HepG2 (cell line): ENCODE results near the gene DAAM2. TPM values are rescaled to one million over a fixed set of nuclear protein-coding genes. Genes with fewer than 3 reads are reported as not detected.

ENCODE experiments used
- ATAC-seq: fragments of 200-7000 bp; cut with Tn5 transposase; 3 replicates; pipeline ENCODE4 v1.9.1; 2020; ENCODE audit warnings: mild to moderate bottlenecking, moderate library complexity
- BruUV-seq: library from RNA; stranded (reverse); fragments of 400-500 nt; replicated peaks from 2 replicates; lab custom pipeline; 2021; lab: Mats Ljungman, UMichigan
- CTCF ChIA-PET: fragments of 300-600 bp; formaldehyde crosslinking; extraction: SDS; loops from one replicate; lab custom pipeline; 2021; ENCODE audit warnings: low total read pairs, inconsistent platforms, low intra/inter-chr PET ratio; lab: Yijun Ruan, JAX
- POLR2A ChIA-PET: fragments of 350-600 bp; sonication (Branson Sonifier 250); formaldehyde crosslinking; loops from one replicate; lab custom pipeline; 2020; ENCODE audit warnings: antibody characterized with exemption, inconsistent platforms; lab: Yijun Ruan, JAX
- DNase-seq: peaks from one replicate; pipeline ENCODE4 v3.0.0-alpha.2; 2015; ENCODE audit warnings: low spot score
- FAIRE-seq: peaks from 3 replicates; lab custom pipeline; 2011; peaks lifted over from hg19 to GRCh38; lab: Jason Lieb, UNC
- H2AFZ ChIP-seq: one replicate; pipeline ENCODE4 v1.6.1; 2011; ENCODE audit warnings: low read length, inconsistent platforms
- H3K27ac ChIP-seq: fragments of 300-600 bp; 3 replicates; pipeline ENCODE4 v1.8.0; 2011; ENCODE audit warnings: mixed run types, mild to moderate bottlenecking, mixed read lengths, low read length, inconsistent platforms; ENCODE audit not compliant: insufficient read depth; ENCODE audit errors: extremely low read length
- H3K27me3 ChIP-seq, 2 experiments: fragments of 200-600 bp in 1 of 2; 2 replicates in 1 of 2; 3 replicates in 1 of 2; pipeline versions ENCODE4 v1.6.0 to v1.8.0; 2011; ENCODE audit warnings: low read length in 2 of 2, mild to moderate bottlenecking in 2 of 2, moderate library complexity in 2 of 2, inconsistent platforms in 1 of 2; ENCODE audit not compliant: insufficient read depth in 2 of 2, control insufficient read depth in 1 of 2
- H3K36me3 ChIP-seq, 2 experiments: fragments of 200-600 bp in 1 of 2; replicated peaks in 1 of 2; 2 replicates in 1 of 2; 3 replicates in 1 of 2; pipeline versions ENCODE4 v1.5.1 to v1.8.0; 2011; ENCODE audit warnings: low read length in 2 of 2, inconsistent platforms in 1 of 2; ENCODE audit not compliant: insufficient read depth in 2 of 2, control insufficient read depth in 1 of 2
- H3K4me1 ChIP-seq: 2 replicates; pipeline ENCODE4 v1.5.1; 2012; ENCODE audit warnings: low read length, inconsistent platforms; ENCODE audit not compliant: insufficient read depth
- H3K4me2 ChIP-seq: 2 replicates; pipeline ENCODE4 v1.6.0; 2011; ENCODE audit warnings: low read depth, low read length, inconsistent platforms
- H3K4me3 ChIP-seq, 3 experiments: fragments of 200-600 bp in 1 of 3; sonication (generic), shearing (Covaris generic) in 1 of 3; replicated peaks in 1 of 3; 2 replicates each; pipeline ENCODE4 v1.5.1; 2011 to 2016; ENCODE audit warnings: low read length in 3 of 3, inconsistent platforms in 2 of 3, low read depth in 2 of 3, mild to moderate bottlenecking in 2 of 3, control low read depth in 1 of 3, mixed read lengths in 1 of 3; ENCODE audit not compliant: insufficient read depth in 1 of 3
- H3K79me2 ChIP-seq: one replicate; pipeline ENCODE4 v1.6.1; 2011; ENCODE audit warnings: low read length, inconsistent platforms; ENCODE audit not compliant: insufficient read depth
- H3K9ac ChIP-seq: 2 replicates; pipeline ENCODE4 v1.6.0; 2011; ENCODE audit warnings: mild to moderate bottlenecking, low read depth, low read length, inconsistent platforms; ENCODE audit not compliant: insufficient read depth
- H3K9me3 ChIP-seq: 2 replicates; pipeline ENCODE4 v1.5.1; 2012; ENCODE audit warnings: mild to moderate bottlenecking, low read length
- H4K20me1 ChIP-seq: 2 replicates; pipeline ENCODE4 v1.6.0; 2011; ENCODE audit warnings: inconsistent platforms, mild to moderate bottlenecking, low read length, moderate library complexity; ENCODE audit not compliant: insufficient read depth
- ARNT ChIP-seq: fragments of 450-650 bp; IDR thresholded peaks from 2 replicates; pipeline ENCODE4 v1.6.1; 2017
- FOXA3 ChIP-seq: IDR thresholded peaks from 2 replicates; pipeline ENCODE4 v1.6.1; 2016; ENCODE audit warnings: missing genetic modification reagents, missing compliant biosample characterization
- HBP1 ChIP-seq: IDR thresholded peaks from 2 replicates; pipeline ENCODE4 v1.6.1; 2016; ENCODE audit warnings: low read depth, control low read depth
- MNT ChIP-seq: fragments of 450-650 bp; IDR thresholded peaks from 2 replicates; pipeline ENCODE4 v1.6.1; 2016
- PAWR ChIP-seq: sonication (generic); formaldehyde crosslinking; IDR thresholded peaks from 2 replicates; pipeline ENCODE4 v1.4.0; 2020; ENCODE audit warnings: missing genetic modification reagents, mild to moderate bottlenecking, borderline replicate concordance
- SIN3A ChIP-seq: IDR thresholded peaks from 2 replicates; pipeline ENCODE4 v1.6.1; 2011; ENCODE audit warnings: low read depth, mild to moderate bottlenecking, control low read depth, low read length, borderline replicate concordance
- SNAPC4 ChIP-seq: sonication (generic); formaldehyde crosslinking; IDR thresholded peaks from 2 replicates; pipeline ENCODE4 v1.4.0; 2020; ENCODE audit warnings: mild to moderate bottlenecking, missing genetic modification reagents
- SRSF9 ChIP-seq: fragments of 200-400 bp; formaldehyde crosslinking; IDR thresholded peaks from 2 replicates; pipeline ENCODE4 v1.6.1; 2018; ENCODE audit warnings: borderline replicate concordance, mild to moderate bottlenecking, low read depth, low read length; ENCODE audit not compliant: insufficient read depth, poor library complexity, severe bottlenecking
- ZNF337 ChIP-seq: sonication (generic); formaldehyde crosslinking; IDR thresholded peaks from 2 replicates; pipeline ENCODE4 v1.5.1; 2020; ENCODE audit warnings: missing genetic modification reagents, low read depth, mild to moderate bottlenecking, borderline replicate concordance
- ZNF589 ChIP-seq: sonication (generic); formaldehyde crosslinking; conservative IDR thresholded peaks from 2 replicates; pipeline ENCODE4 v1.8.0; 2022; ENCODE audit warnings: mild to moderate bottlenecking, moderate library complexity, missing genetic modification reagents
- ZNF883 ChIP-seq: sonication (generic); formaldehyde crosslinking; IDR thresholded peaks from 2 replicates; pipeline ENCODE4 v1.5.1; 2020; ENCODE audit warnings: mild to moderate bottlenecking, missing genetic modification reagents; ENCODE audit errors: not compliant biosample characterization
- WGBS: methylation state at CpG from one replicate; pipeline ENCODE4 v1.1.6; 2017; ENCODE audit warnings: low lambda C conversion rate; 5-methylcytosine and 5-hydroxymethylcytosine counted together
- in situ Hi-C: cut with HindIII; loops from 2 replicates; pipeline ENCODE4 v1.10.0; 2017; ENCODE audit warnings: low pct_unique_long_range_greater_than_20kb; ENCODE audit not compliant: extremely low pct_ligation_motif_present
- intact Hi-C: fragments of 100-400 bp; cut with micrococcal nuclease; formaldehyde crosslinking; loops from one replicate; pipeline ENCODE4 v1.10.0; 2022; ENCODE audit not compliant: unreplicated experiment
- polyA plus RNA-seq, 8 experiments: library from polyadenylated mRNA; depleted of rRNA in 3 of 8; stranded (reverse) in 7 of 8; unstranded in 1 of 8; fragments of >200 nt; fragmentation: Illumina TruSeq in 4 of 8; extraction: Trizol in 4 of 8; gene quantifications; 2 replicates each; pipeline versions ENCODE4 v1.2.1 to v1.2.3, GENCODE V29; 2011 to 2016; ENCODE audit warnings: low read depth in 4 of 8, missing spikeins in 1 of 8, mixed read lengths in 1 of 8; ENCODE audit not compliant: insufficient read depth in 1 of 8
- total RNA-seq, 5 experiments: library from RNA; depleted of rRNA; stranded (reverse); fragments of >200 nt; fragmentation: Illumina TruSeq; extraction: Trizol; gene quantifications; 2 replicates each; pipeline ENCODE4 v1.2.3, GENCODE V29; 2016; ENCODE audit warnings: low read depth in 1 of 5

The DAAM2 gene
- total and polyA plus RNA-seq, 2 of the 13 experiments (the other 11 are each of a cell fraction or from before 2014, with no cell fraction given) = 0.01 TPM; not detected in 1

- H3K9me3 ChIP-seq = no peaks in the 10 kb centered on the region
- POLR2A ChIA-PET = no interaction called here
- intact Hi-C loops = no loop called here
- TF ChIP-seq MNT = peak; percentile 36; the same call in 1 of the 2 replicates
- no peak for TF ChIP-seq ZNF883 (CRISPR knock-in tag)
- no peaks in the 10 kb centered on the region for H3K27me3 ChIP-seq
- in situ Hi-C loops = no loop called here
- no peak overlapping the region for H2AFZ ChIP-seq
- no peaks in the 10 kb centered on the region for H3K36me3 ChIP-seq
- no peak overlapping the region for H3K9ac ChIP-seq
- ATAC-seq (no peak), DNase-seq (no peak), FAIRE-seq (no peak)
- H3K27ac ChIP-seq = no peak overlapping the region
- H3K4me1 ChIP-seq = peaks cover 28% of the 10 kb centered on the region
- H3K4me2 ChIP-seq = no peak overlapping the region
- no peak overlapping the region for H3K4me3 ChIP-seq
- whole genome bisulfite sequencing = 28% methylated on average over 5 of the region's 5 CpGs
- no peaks in the 10 kb centered on the region for H4K20me1 ChIP-seq
- no TSS peak for BruUV-seq
- H3K79me2 ChIP-seq = no peaks in the 10 kb centered on the region
- CTCF ChIA-PET = no interaction called here
These were observed 159.0 kb downstream of the DAAM2 start for GRCh38 chr6:39951191-39951590.

- Histone ChIP-seq H3K4me1 (peaks cover 23% of the 10 kb centered on the region), H3K36me3 (no peaks in the 10 kb centered on the region), H3K79me2 (no peaks in the 10 kb centered on the region), H4K20me1 (no peaks in the 10 kb centered on the region), H3K27me3 (no peaks in the 10 kb centered on the region), H3K9me3 (no peaks in the 10 kb centered on the region), H3K9ac (no peak overlapping the region), H2AFZ (no peak overlapping the region), H3K4me3 (no peak overlapping the region), H3K4me2 (no peak overlapping the region), H3K27ac (no peak overlapping the region)
- ATAC-seq (no peak), FAIRE-seq (no peak), DNase-seq (no peak)
- ChIA-PET POLR2A (no interaction called here), CTCF (no interaction called here)
- WGBS = 85% methylated on average over 1 of the region's 1 CpG
- BruUV-seq = no TSS peak
- intact Hi-C loops = no loop called here
- in situ Hi-C loops = no loop called here
- TF ChIP-seq ZNF337 (CRISPR knock-in tag) = no peak
- TF ChIP-seq SIN3A = no peak
- no peak for TF ChIP-seq FOXA3 (CRISPR knock-in tag)
- TF ChIP-seq PAWR (CRISPR knock-in tag) = no peak
- TF ChIP-seq ARNT = no peak
- no peak for TF ChIP-seq HBP1 (CRISPR knock-in tag)
- no peak for TF ChIP-seq ZNF589 (CRISPR knock-in tag)
- no peak for TF ChIP-seq SNAPC4 (CRISPR knock-in tag)
- no peak for TF ChIP-seq SRSF9
These were observed 159.5 kb downstream of the DAAM2 start for GRCh38 chr6:39951716-39952115.
